Activated CD4-positive, CD25-positive, alpha-beta regulatory T cell (primary cell): ENCODE measurements around the gene MAPKBP1.
A peak's percentile ranks its signal among the peaks of the same experiment; 100 is the strongest.

Experiments
- DNase-seq, 4 experiments: peaks; one replicate each; lab custom pipeline; 2025; lab: John Stamatoyannopoulos, UW

The MAPKBP1 gene

DNA sequence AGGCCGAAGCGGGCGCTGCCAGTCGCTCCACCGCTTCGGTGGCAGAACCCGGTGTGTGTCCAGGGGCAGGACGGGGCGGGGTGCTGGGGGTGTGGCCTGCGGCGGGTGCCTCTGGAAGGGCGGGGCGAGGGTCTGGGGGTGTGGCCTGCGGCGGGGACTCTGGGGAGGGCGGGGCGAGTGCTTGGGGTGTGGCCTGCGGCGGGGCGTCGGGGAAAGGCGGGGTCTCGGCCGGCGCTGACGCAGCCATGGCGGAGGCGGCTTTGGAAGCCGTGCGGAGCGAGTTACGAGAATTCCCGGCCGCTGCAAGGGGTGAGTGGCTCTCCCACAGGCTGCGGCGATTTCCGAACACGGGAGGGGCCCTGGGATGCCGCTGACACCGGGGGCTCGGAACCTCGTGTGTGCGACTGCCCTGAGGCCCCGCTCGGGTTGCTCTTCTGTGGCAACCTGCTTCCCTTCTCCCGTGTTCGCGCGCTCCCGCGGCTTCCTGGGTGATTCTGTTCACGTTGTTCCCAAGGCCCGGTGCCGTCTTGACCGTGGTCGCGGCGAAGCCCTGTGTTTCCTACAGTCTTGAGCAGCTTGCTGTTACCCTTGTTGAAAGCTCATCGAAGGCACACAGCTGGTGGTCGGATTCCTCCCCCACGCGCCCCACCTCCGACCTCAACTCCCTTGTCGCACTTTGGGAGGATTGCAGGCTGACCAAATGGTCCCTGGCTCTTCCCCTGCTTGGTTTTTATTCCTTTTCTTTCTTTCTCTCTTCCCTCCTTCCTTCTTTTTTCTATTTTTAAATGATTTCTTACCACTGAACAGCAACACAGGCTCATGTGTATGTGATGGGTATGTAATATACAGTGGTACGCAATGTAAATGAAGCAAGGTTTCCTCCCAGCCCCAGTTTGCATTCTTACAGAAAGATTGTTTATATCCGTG, 53.9 kb downstream of the MAPKBP1 start, which contains the start of gene JMJD7:
Gene JMJD7 (plus strand): TSS at position 213 of the 927 bp plus-strand sequence. CDS start 33 bp downstream, at position 246.
- DNase-seq: peak; percentile 94 to 98 (median 97)

DNA sequence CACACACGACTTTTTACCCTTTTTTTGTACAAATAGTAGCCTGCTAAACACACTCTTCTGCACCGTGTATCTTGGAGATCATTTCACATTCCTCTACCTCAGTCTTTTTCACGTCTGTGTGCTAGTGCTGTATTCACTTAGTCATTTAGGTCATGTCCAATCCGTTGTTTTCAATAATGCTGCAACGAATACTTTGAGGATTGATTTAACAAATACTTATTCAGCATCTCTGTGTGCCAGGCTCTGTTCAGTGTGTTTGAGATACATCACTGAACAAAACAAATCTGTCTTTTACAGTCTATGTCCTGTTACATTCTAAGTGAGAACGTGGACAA, 54.5 kb downstream of the MAPKBP1 start:
- DNase-seq: no peak

DNA sequence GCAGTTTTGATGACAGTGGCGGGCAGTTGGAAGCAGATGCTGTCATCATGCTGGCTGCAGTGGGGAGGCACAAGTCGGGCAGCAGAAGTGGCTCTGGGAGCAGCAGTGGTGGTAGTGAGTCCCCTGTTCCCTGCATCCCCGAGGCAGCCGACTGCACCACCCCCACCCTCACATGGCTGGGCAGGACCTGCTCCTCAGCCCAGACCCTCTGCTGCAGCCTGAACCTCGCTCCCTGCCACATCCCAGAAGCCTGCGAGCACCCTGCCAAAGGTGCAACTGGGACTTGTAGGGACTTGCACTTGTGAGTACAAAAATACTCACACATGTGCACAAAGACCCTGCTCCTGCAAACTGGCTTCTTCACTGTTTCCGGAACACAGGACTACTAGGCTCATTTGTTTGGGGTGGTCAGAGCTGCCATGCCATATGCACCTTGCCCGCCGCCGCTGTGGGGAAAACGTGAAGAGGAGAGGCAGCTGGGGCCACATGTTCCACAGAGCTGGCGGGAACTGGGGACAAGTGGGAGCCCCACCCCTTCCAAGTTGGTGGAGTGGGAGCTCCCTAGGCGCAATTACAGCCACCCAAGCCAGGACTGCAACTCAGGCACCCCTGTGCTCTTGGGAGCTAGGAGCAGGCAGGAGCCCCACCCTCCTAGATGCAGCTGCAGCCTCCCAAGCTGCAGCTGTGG, 55.8 kb downstream of the MAPKBP1 start:
- DNase-seq: no peak

DNA sequence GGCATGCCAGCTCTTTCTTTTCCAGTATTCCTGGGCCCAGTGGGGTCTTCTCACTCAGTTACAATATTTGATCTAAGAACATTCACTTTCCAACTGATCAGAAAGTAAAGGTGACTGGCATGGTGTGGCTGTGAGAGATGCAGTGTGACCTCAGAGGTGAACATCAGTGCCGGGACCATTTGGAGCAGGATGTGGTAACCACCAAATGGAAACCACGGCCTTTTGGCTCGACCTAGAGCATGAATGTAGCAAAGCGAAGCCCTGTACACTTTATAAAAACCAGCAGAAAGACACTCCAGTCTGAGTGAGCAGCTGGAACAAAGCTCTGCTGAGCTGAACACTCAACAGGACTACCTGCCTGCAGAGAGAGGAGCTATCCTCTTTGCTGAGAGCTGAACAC, 57.0 kb downstream of the MAPKBP1 start:
- DNase-seq: peak in 1 of 4 experiments; percentile 22

DNA sequence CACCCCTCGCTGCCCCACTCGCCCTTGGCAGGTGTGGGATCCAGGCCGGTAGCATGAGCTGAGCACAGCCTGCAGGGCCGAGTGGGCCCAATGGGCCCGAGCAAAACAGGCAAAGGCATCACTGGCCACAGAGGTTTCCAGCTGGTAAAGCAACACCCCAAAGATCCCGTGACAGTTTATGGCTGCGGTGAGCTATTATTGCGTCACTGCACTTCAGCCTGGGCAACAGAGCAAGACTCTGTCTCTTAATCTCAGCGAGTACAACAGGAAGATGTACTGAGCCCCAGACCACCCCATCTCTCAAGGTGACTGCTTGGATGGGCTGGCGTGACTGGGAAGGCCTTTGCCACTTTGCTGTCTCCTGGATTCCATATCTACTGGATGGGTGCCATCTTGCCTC, 57.9 kb downstream of the MAPKBP1 start:
- no peak for DNase-seq

DNA sequence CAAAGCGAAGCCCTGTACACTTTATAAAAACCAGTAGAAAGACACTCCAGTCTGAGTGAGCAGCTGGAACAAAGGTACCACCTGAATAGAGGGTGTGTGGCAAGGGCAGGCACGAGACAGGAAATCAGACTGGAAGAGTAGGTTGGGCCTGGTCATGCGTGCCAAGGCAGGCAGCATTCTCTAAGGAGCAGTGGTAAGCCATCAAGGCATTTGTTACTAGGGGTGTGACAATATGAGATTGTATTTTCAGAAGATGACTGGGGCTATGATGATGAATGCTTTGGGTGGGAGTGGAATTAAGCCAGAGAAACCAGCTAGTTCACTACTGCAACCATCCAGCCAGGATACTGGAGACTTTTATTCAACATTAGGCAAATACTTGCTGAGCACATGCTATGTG, 58.6 kb downstream of the MAPKBP1 start:
- DNase-seq: no peak

DNA sequence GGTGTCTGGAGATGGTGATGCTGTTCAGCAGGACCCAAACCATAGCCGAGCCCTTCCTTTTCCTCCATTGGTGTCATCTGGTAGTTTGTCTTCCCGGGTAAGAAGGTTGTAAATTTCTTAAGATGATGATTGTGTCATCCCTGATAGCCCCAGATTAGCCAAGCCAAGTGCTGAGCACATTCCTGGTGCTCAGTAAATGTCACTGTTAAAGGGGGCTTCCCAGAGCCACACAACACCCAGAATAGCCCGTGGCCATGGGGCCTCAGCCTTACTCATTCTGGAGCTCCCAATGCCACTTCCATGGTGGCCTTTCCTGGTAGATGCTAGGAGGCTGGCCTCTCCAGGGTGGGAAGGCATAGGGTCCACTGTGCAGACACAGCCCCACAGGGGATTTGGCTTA, 59.8 kb downstream of the MAPKBP1 start:
- no peak for DNase-seq

DNA sequence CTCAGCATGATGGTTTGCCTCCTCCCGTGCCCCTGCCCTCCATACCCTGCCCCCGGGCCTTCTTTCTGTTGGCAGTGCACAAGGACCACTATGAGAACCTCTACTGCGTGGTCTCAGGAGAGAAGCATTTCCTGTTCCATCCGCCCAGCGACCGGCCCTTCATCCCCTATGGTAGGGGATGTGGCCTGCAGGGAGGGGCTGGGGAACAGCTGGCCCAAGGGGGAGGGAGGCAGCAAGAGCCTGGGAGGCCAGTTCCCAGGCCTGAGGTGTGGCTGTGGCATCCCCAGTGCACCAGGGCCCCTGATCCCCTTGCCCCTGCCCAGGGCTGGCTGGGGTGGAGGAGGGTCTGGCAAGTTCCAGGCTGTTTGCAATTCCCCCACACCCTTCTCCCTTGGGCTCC, 61.8 kb downstream of the MAPKBP1 start:
- no peak for DNase-seq

DNA sequence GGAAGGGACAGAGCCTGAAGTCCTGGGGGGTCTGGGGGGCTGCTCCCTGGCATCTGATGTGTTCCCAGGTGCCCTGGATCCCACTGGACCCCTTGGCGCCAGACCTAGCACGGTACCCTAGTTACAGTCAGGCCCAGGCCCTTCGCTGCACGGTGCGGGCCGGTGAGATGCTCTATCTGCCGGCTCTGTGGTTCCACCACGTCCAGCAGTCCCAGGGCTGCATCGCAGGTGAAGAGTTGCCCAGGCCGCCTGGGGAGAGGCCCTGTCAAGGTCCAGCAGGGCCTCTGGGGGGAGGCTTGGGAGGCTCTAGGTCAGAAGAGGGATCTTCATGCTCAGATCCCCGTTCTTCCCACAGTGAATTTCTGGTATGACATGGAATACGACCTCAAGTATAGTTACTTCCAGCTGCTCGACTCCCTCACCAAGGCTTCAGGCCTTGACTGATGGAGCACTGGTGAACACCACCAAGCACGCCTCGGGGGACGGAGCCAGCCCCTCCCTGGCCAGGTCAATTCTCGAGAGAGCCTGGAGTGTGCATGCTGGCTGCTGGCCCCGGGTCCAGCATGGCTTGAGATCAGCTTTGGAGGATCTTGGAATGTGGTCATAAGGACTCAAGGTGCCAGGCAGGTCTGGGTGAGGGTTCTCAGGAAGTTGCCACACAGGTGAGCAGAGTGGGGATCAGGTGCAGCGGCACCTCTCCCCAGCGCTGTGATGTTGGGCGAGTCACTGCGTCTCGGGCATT, 62.6 kb downstream of the MAPKBP1 start:
- DNase-seq: no peak

DNA sequence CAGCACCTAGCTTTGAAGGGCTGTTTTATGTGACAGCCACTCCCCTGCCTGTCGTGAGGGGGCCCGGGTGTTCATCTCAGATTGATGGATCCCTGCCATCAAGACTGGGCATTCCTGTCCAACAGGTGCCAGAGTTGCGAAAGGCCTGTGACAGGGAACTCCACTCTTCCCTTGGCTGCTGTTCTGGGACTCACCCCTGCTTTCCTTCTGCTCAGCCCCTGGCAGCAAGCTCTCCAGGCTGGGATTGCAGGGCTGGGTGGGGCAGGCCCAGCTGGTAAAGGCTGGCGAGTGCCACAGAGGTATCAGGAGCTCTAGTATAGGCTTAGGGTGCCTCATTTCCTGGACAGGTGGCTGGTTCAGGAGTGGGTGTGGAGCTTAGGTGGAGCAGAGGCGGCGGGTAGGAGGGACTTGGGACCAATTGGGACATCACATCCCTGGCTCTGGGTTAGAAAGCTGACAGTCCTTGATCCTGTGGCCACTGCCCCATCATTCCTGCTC, 64.2 kb downstream of the MAPKBP1 start, which contains the start of gene PLA2G4B:
Gene PLA2G4B (plus strand): TSS at position 448 of the 498 bp plus-strand sequence. CDS start 67 bp downstream, outside the sequence.
- DNase-seq: no peak

DNA sequence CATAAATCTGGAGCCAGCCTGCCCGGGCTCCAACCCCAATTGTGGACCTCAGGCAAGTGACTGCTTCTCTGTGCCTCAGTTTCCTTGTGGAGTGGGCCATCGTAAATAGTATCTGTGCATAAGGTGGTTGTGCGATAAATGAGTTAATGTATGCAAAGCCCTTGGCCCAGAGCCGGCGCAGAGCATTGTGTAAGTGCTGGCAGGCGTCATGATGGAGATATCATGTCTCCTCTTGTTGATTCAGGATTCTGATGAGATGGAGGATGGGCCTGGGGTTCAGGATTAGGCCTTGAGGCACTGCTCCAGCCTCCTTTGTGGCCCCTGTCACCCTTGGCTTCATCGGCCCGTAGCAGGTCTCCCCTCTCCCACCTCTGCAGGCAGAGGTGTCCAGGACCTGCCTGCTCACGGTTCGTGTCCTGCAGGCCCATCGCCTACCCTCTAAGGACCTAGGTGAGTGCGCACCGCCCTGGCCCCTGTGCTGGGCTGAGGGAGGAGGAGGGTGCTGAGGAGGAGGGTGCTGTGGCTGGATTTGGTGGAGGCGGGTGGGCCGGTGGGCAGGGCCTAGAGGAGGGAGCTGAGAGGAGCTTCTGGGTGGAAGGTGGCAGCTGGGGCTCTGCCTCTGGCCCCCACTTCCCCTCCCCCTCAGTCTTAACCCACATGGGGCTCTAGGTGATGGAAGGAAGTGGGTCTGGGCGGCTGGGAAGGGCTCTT, 65.7 kb downstream of the MAPKBP1 start:
- no peak for DNase-seq

DNA sequence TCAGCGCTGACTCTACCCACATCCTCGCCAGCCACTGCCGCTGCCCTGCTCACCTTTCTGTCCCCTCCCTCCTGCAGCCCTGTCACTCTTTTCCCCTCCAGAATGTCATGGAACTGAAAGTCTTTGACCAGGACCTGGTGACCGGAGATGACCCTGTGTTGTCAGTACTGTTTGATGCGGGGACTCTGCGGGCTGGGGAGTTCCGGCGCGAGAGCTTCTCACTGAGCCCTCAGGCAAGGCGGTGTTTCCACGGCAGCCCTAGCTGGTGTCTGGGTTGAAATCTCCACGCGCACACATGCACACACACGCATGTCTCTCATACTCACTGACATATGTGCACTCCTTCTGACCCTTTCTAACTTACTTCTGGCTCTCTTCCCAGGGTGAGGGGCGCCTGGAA, 66.4 kb downstream of the MAPKBP1 start:
- no peak for DNase-seq

DNA sequence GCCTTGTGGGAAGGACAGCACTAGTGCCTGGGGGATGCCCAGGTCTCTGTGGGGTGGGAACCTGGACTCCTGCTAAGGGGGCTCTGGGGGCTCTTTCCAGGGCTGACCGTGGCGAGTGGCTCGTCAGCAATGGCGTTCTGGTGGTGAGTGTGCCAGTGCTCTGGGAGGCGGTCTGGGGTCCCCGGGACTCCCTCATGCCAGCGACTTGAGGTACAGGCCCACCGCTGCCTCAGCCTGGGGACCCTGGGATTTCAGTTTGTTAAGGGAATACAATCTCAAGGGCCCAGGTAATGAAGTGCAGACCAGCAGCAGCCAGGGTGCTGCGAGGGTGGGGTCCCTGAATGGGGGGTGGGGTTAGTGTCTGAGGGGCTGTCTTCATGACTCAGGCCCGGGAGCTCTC, 66.8 kb downstream of the MAPKBP1 start:
- no peak for DNase-seq

DNA sequence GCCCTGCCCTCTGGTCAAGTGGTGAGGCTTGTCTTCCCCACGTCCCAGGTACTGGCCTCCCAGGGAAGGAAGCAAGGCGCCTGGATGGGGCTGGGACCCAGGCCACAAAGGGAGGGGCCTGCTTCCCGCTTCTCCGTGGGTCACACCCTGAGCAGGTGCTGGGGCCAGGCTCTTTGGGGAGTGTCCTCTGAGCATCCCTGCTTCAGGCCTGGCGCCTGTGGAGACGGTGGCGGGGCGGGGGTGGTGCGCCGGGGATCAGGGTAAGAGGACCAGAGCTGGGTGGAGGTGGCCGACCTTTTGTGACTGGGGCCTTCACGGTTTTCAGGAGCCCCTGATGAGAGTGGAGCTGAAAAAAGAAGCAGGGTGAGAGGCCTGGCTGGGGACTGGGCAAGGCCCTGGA, 67.9 kb downstream of the MAPKBP1 start:
- DNase-seq: no peak

DNA sequence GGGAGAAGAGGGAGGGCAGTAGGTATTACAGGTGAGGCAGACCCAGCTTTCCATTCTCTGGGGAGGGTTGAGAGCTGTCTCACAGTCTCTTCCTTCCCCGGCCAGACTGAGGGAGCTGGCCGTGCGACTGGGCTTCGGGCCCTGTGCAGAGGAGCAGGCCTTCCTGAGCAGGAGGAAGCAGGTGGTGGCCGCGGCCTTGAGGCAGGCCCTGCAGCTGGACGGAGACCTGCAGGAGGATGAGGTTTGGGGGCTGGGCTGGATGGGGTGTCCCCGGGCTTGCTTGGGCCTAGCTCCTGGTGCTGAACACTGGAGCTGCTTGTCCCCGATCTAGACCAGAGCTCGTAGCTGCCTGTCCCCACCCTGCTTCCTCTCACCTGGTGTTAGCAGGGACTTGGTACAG, 69.3 kb downstream of the MAPKBP1 start:
- no peak for DNase-seq

DNA sequence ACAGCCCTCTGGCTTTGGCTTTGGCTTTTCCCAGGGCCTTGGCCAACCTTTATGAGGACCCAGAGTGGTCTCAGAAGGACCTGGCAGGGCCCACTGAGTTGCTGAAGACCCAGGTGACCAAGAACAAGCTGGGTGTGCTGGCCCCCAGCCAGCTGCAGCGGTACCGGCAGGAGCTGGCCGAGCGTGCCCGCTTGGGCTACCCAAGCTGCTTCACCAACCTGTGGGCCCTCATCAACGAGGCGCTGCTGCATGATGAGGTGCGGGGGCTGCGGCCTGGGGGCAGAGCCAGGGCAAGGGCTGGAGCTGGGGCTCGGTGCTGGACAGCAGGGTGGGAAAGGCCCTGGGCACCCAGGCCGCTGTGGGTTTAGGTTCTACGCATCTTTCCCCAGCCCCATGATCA, 70.5 kb downstream of the MAPKBP1 start:
- no peak for DNase-seq

DNA sequence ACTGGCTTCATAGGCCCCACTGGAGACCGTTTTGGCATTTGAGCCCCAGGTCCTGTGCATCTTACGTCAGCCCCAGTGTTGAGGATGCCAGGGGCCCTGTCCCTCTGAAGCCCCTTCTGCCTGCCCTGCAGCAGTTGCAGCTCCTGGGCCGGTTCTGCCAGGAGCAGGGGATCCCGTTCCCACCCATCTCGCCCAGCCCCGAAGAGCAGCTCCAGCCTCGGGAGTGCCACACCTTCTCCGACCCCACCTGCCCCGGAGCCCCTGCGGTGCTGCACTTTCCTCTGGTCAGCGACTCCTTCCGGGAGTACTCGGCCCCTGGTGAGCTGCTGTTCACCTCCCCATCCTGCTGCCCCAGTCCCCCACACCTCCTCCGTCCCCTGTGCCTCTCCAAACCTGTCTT, 72.9 kb downstream of the MAPKBP1 start:
- no peak for DNase-seq

DNA sequence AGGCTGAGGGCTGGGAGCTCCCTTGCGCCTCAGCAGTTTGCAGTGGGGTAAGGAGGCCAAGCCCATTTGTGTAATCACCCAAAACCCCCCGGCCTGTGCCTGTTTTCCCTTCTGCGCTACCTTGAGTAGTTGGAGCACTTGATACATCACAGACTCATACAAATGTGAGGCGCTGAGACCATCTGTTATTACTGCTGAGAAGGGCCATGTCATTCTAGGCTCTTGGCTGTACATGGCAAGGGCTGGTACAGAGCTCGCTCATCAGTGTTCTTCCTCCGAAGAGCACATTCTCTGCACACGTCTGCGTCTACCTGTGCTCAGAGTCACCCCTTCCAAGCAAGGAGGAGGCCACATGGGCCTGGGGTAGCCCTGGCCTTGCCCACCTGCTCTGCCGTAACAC, 73.7 kb downstream of the MAPKBP1 start:
- no peak for DNase-seq

DNA sequence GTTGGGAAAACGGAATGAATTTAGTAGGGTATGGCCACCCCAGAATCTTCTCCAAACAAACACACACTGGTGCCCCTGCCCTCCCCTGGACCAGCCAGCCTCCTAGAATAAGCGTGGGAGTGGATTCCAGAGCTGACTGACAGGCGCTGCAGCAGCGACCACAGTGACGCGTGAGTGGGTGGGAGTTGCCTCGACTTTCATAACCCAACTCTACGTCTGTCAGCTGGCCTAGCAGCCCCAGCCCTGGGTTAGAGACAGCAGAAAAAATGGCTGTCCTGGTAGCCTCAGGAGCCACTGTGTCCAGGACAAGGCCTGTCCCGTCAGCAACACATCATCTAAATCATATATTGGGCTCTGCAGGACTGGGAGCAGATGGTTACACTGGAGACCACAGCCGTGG, 74.3 kb downstream of the MAPKBP1 start:
- no peak for DNase-seq

DNA sequence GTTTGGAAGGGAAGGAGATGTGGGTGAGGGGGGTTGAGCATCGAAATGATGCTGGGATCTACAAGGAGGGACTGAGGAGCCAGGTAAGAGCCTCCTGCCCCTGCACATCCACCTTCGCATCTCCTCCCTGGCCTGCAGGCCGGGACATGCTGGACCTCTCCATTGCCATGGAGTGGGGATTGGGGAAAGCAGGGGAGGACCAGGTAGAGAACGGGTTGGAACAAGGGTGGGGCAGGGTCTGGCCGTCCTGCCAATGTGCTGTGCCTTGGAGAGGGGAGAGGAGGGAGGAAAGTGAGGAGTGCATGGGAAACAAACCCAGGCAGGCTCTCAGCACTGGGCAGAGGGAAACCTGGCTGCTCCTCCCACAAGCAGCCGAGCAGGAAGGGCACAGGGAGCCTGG, 74.9 kb downstream of the MAPKBP1 start:
- no peak for DNase-seq

DNA sequence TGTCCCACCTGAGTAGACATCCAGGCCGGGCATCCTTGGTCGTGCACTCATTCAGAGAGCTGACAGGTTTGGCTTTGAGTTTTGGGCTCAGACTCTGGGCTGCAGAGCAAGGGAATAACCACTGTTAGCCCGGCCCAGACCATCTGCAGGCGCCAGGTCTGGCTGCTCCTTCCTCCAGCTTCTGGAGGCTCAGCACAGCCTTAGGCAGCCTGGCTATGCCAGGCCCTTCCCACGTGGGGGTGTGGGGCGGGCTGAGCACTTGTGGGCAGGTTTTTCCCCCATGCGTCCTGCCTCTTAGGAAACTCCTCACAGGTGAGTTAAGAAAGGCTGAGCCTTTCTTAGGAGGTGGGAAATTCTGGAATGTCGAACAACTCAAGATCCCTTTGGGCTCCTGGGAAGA, 75.6 kb downstream of the MAPKBP1 start:
- no peak for DNase-seq
